Measurements from ENCODE around the gene OVOL2. TPM values are rescaled to one million over a fixed set of nuclear protein-coding genes. Genes with fewer than 3 reads are reported as not detected.

The OVOL2 gene
- total RNA-seq, 1 experiment from 2014 or later = 20.7 TPM

DNA sequence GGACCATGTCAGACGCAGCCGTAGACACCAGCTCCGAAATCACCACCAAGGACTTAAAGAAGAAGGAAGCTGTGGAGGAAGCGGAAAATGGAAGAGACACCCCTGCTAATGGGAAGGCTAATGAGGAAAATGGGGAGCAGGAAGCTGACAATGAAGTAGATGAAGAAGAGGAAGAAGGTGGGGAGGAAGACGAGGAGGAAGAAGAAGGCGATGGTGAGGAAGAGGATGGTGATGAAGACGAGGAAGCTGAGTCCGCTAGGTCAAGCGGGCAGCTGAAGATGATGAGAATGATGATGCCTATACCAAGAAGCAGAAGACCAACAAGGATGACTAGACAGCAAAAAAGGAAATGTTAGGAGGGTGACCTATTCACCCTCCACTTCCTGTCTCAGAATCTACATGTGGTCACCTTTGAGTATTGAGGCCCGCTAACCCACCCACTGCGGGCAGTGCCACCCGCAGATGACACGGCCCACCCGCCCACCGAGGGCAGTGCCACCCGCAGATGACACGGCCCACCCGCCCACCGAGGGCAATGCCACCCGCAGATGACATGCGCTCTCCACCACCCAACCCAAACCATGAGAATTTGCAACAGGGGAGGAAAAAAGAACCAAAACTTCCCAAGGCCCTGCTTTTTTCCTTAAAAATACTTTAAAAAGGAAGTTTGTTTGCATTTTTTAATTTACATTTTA is 45.6 kb downstream of the OVOL2 start:
- Histone ChIP-seq H2AFZ (no peak overlapping the region), H3F3A (ENCODE audit: insufficient read depth, low read depth) (no peaks in the 10 kb centered on the region), H4K20me1 (ENCODE audit: insufficient read depth) (no peaks in the 10 kb centered on the region), H3K4me2 (no peak overlapping the region), H3K27ac (no peak overlapping the region), H3K36me3 (ENCODE audit: low read depth) (no peaks in the 10 kb centered on the region), H3K4me3 (no peak overlapping the region), H3K9me2 (ENCODE audit: insufficient read depth) (no peaks in the 10 kb centered on the region), H3K79me2 (ENCODE audit: low read depth) (no peaks in the 10 kb centered on the region), H3K27me3 (ENCODE audit: insufficient read depth, low read depth) (no peaks in the 10 kb centered on the region), H3K4me1 (replicated peaks; ENCODE audit: insufficient read depth) (no peaks in the 10 kb centered on the region), H3K9me3 (ENCODE audit: insufficient read depth, low read depth) (no peaks in the 10 kb centered on the region)
- TF ChIP-seq EZH2 (IDR thresholded peaks at IDR 0.05; ENCODE audit: low read depth) = no peak
- TF ChIP-seq, protein P1, sequence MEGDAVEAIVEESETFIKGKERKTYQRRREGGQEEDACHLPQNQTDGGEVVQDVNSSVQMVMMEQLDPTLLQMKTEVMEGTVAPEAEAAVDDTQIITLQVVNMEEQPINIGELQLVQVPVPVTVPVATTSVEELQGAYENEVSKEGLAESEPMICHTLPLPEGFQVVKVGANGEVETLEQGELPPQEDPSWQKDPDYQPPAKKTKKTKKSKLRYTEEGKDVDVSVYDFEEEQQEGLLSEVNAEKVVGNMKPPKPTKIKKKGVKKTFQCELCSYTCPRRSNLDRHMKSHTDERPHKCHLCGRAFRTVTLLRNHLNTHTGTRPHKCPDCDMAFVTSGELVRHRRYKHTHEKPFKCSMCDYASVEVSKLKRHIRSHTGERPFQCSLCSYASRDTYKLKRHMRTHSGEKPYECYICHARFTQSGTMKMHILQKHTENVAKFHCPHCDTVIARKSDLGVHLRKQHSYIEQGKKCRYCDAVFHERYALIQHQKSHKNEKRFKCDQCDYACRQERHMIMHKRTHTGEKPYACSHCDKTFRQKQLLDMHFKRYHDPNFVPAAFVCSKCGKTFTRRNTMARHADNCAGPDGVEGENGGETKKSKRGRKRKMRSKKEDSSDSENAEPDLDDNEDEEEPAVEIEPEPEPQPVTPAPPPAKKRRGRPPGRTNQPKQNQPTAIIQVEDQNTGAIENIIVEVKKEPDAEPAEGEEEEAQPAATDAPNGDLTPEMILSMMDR (conservative IDR thresholded peaks at IDR 0.05) = no peak
- DNase-seq = no peak
- ChIA-PET CTCF (no interaction called here), POLR2A (ENCODE audit: unreplicated experiment) (interaction anchor here (0.6 kb wide), 1 partner anchor 240 kb away, joined by 8 read pairs; no protein-coding TSS in a partner anchor)
- BruUV-seq (replicated peaks) = no TSS peak
- intact Hi-C loops (cut with micrococcal nuclease; ENCODE audit: unreplicated experiment) = no loop called here

DNA sequence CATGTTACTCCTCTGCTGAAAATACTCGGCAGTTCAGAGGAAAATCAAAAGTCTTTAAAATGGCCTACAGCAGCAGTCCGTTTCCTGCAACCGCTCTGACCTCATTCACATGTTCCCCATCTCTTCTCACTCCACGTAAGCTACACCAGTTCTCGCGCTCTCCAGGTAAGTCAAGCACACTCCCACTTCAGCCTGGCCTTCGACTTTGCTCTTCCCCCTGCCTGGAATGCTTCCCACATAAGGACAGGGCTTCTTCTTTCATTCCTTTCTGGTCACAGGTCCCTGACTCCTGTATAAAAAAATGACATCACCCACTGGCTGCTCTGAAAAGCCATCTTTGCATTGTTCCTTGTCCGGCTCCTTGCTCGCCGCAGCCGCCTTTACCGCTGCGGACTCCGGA is 46.2 kb downstream of the OVOL2 start:
- no peaks in the 10 kb centered on the region for H3K36me3 ChIP-seq (ENCODE audit: low read depth)
- intact Hi-C loops (cut with micrococcal nuclease; ENCODE audit: unreplicated experiment) = no loop called here
- no peak overlapping the region for H3K4me2 ChIP-seq
- H3K79me2 ChIP-seq (ENCODE audit: low read depth) = no peaks in the 10 kb centered on the region
- no peak for DNase-seq
- no peak overlapping the region for H3K4me3 ChIP-seq
- H3K4me1 ChIP-seq (replicated peaks; ENCODE audit: insufficient read depth) = peaks cover 5% of the 10 kb centered on the region; the same call in 1 of the 2 replicates
- H3F3A ChIP-seq (ENCODE audit: insufficient read depth, low read depth) = 0 out of 2 replicates have a peak, but pooled peaks cover 5% of the 10 kb centered on the region
- H3K27me3 ChIP-seq (ENCODE audit: insufficient read depth, low read depth) = no peaks in the 10 kb centered on the region
- TF ChIP-seq, protein P1 (conservative IDR thresholded peaks at IDR 0.05) = no peak
- no peak for TF ChIP-seq EZH2 (IDR thresholded peaks at IDR 0.05; ENCODE audit: low read depth)
- H4K20me1 ChIP-seq (ENCODE audit: insufficient read depth) = no peaks in the 10 kb centered on the region
- no peaks in the 10 kb centered on the region for H3K9me2 ChIP-seq (ENCODE audit: insufficient read depth)
- H3K9me3 ChIP-seq (ENCODE audit: insufficient read depth, low read depth) = no peaks in the 10 kb centered on the region
- ChIA-PET POLR2A (ENCODE audit: unreplicated experiment) (no interaction called here), CTCF (no interaction called here)
- H3K27ac ChIP-seq = no peak overlapping the region
- BruUV-seq (replicated peaks) = no TSS peak
- H2AFZ ChIP-seq = no peak overlapping the region

DNA sequence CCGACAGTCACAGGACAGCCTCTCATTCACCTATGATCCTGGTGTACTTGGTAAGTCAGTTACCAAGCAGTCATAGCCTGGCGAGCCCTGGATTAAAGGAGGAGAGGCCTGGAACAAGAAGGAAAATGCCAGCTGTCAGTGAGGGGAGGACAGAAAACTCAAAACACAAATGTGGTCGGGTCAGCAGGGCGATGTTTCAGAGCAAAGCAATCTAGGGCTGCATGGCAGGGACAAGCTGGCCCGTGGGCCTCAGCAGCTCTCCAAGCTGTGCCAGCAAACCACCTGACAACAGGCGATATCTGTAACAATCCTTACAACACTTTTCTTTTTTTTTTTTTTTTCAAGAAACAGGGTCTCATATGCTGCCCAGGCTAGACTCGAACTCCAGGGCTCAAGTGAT is 48.6 kb downstream of the OVOL2 start:
- Histone ChIP-seq H3K9me2 (ENCODE audit: insufficient read depth) (no peaks in the 10 kb centered on the region), H3K9me3 (ENCODE audit: insufficient read depth, low read depth) (no peaks in the 10 kb centered on the region), H3F3A (ENCODE audit: insufficient read depth, low read depth) (peaks cover 23% of the 10 kb centered on the region), H3K27ac (no peak overlapping the region), H3K79me2 (ENCODE audit: low read depth) (no peaks in the 10 kb centered on the region), H3K4me1 (replicated peaks; ENCODE audit: insufficient read depth) (peaks cover 24% of the 10 kb centered on the region), H3K4me3 (no peak overlapping the region), H3K36me3 (ENCODE audit: low read depth) (no peaks in the 10 kb centered on the region), H3K4me2 (no peak overlapping the region), H3K27me3 (ENCODE audit: insufficient read depth, low read depth) (no peaks in the 10 kb centered on the region), H2AFZ (no peak overlapping the region), H4K20me1 (ENCODE audit: insufficient read depth) (no peaks in the 10 kb centered on the region)
- CTCF ChIA-PET = interaction anchor here (0.6 kb wide), 1 partner anchor 9 kb away, joined by 6 read pairs; no protein-coding TSS in a partner anchor
- no peak for DNase-seq
- POLR2A ChIA-PET (ENCODE audit: unreplicated experiment) = interaction anchor here (0.6 kb wide), 1 partner anchor 1939 kb away, joined by 4 read pairs; no protein-coding TSS in a partner anchor
- intact Hi-C loops (cut with micrococcal nuclease; ENCODE audit: unreplicated experiment) = loop anchor here (5.0 kb wide), 1 partner anchor 48 kb away; the partner anchor contains the start of gene OVOL2
- no TSS peak for BruUV-seq (replicated peaks)
- TF ChIP-seq, protein P1 (conservative IDR thresholded peaks at IDR 0.05) = no peak
- TF ChIP-seq EZH2 (IDR thresholded peaks at IDR 0.05; ENCODE audit: low read depth) = no peak
